ENCODE results near the gene VWA5A.

VWA5A gene

DNA sequence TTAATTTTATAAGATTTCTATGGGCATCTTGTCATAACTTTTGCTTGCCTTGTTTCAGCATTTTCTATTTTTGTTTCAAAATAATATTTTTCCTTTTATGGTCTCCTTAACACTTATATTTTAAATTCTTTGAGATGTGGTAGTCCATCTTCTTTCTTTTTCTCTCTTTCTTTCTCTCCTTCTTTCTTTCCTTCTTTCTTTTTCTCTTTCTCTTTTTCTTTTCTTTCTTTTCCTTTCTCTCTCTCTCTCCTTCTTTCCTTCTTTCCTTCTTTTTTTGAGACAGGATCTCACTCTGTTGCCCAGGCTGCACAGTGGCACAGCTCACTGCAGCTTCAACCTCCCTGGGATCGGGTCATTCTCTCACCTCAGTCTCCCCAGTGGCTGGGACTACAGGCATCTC lies 38.0 kb upstream of the VWA5A start:
- WGBS, 2 experiments (ENCODE audit: insufficient coverage in 2 of 2): no CpG with 5 or more reads among the region's 1 CpG
- H3K9me3 ChIP-seq (ENCODE audit: control insufficient read depth, low read length): no peaks in the 10 kb centered on the region
- H3K4me3 ChIP-seq (ENCODE audit: extremely low read depth, insufficient read depth, low read length, poor library complexity, severe bottlenecking): no peak overlapping the region
- H3K36me3 ChIP-seq (ENCODE audit: control insufficient read depth, insufficient read depth, low read length): no peaks in the 10 kb centered on the region
- H3K27ac ChIP-seq (ENCODE audit: low read depth, low read length, severe bottlenecking): no peak overlapping the region
- peaks cover 7% of the 10 kb centered on the region for H3K4me1 ChIP-seq (ENCODE audit: control insufficient read depth, insufficient read depth, low read length, poor library complexity, severe bottlenecking)

GRCh38 chr11:124078591-124078990 lies 36.7 kb upstream of the VWA5A start:
- WGBS, 2 experiments (ENCODE audit: insufficient coverage in 2 of 2): 77 to 78% methylated on average over 1 of the region's 2 CpGs
- no peak overlapping the region for H3K4me3 ChIP-seq (ENCODE audit: extremely low read depth, insufficient read depth, low read length, poor library complexity, severe bottlenecking)
- H3K36me3 ChIP-seq (ENCODE audit: control insufficient read depth, insufficient read depth, low read length): no peaks in the 10 kb centered on the region
- H3K4me1 ChIP-seq (ENCODE audit: control insufficient read depth, insufficient read depth, low read length, poor library complexity, severe bottlenecking): peaks cover 7% of the 10 kb centered on the region
- H3K27ac ChIP-seq (ENCODE audit: low read depth, low read length, severe bottlenecking): no peak overlapping the region
- no peaks in the 10 kb centered on the region for H3K9me3 ChIP-seq (ENCODE audit: control insufficient read depth, low read length)

DNA sequence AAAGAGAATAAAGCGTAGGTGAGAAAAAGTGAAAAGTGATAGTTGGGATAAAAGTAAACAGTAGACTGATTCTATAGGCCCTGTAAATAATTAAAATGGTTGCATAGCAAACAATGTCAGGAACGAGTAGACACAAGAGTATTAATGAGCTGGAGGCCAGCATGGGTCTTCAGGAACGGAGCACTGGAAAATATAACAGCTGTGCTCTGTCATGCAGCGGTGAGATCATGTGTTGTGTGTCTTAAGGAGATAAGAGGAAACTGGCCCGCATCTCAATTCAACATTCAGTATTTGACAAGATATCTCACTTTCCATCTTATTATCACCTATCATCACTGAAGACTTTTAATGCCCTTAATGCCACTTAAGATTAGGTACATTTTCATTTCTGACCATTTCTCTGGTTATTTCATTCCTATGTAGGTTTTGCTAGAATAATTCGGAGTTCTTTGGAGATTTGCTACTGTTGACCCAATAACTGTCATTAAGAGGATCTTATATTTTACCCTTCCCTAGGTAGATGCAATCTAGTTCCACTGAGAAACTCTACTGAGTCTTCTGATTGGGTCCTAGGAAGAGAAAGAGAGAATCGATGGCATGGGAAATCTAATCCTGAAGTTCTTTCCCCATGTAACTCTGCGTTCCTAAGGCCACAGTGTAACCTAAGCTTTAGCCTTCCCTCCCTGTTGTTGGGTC lies 35.5 kb upstream of the VWA5A start:
- Histone ChIP-seq H3K4me1 (ENCODE audit: control insufficient read depth, insufficient read depth, low read length, poor library complexity, severe bottlenecking) (peaks cover 7% of the 10 kb centered on the region), H3K4me3 (ENCODE audit: extremely low read depth, insufficient read depth, low read length, poor library complexity, severe bottlenecking) (no peak overlapping the region), H3K9me3 (ENCODE audit: control insufficient read depth, low read length) (no peaks in the 10 kb centered on the region), H3K36me3 (ENCODE audit: control insufficient read depth, insufficient read depth, low read length) (no peaks in the 10 kb centered on the region), H3K27ac (ENCODE audit: low read depth, low read length, severe bottlenecking) (no peak overlapping the region)
- WGBS, 2 experiments (ENCODE audit: insufficient coverage in 2 of 2): 93 to 94% methylated on average over 4 of the region's 8 CpGs

GRCh38 chr11:124080327-124081001 lies 34.8 kb upstream of the VWA5A start:
- 89 to 91% methylated on average over 8 of the region's 8 CpGs for WGBS, 2 experiments (ENCODE audit: insufficient coverage in 2 of 2)
- Histone ChIP-seq H3K9me3 (ENCODE audit: control insufficient read depth, low read length) (no peaks in the 10 kb centered on the region), H3K4me1 (ENCODE audit: control insufficient read depth, insufficient read depth, low read length, poor library complexity, severe bottlenecking) (peaks cover 7% of the 10 kb centered on the region), H3K27ac (ENCODE audit: low read depth, low read length, severe bottlenecking) (no peak overlapping the region), H3K36me3 (ENCODE audit: control insufficient read depth, insufficient read depth, low read length) (no peaks in the 10 kb centered on the region), H3K4me3 (ENCODE audit: extremely low read depth, insufficient read depth, low read length, poor library complexity, severe bottlenecking) (no peak overlapping the region)

- WGBS, 2 experiments (ENCODE audit: insufficient coverage in 2 of 2): 87% methylated on average over 3 of the region's 3 CpGs; no CpG with 5 or more reads in 1 of the 2 experiments
- H3K36me3 ChIP-seq (ENCODE audit: control insufficient read depth, insufficient read depth, low read length): no peaks in the 10 kb centered on the region
- peaks cover 7% of the 10 kb centered on the region for H3K4me1 ChIP-seq (ENCODE audit: control insufficient read depth, insufficient read depth, low read length, poor library complexity, severe bottlenecking)
- H3K9me3 ChIP-seq (ENCODE audit: control insufficient read depth, low read length): no peaks in the 10 kb centered on the region
- H3K27ac ChIP-seq (ENCODE audit: low read depth, low read length, severe bottlenecking): no peak overlapping the region
- H3K4me3 ChIP-seq (ENCODE audit: extremely low read depth, insufficient read depth, low read length, poor library complexity, severe bottlenecking): no peak overlapping the region
Measured at GRCh38 chr11:124081483-124081882, 33.8 kb upstream of the VWA5A start.

- no peak overlapping the region for H3K27ac ChIP-seq (ENCODE audit: low read depth, low read length, severe bottlenecking)
- H3K9me3 ChIP-seq (ENCODE audit: control insufficient read depth, low read length): no peaks in the 10 kb centered on the region
- WGBS, 2 experiments (ENCODE audit: insufficient coverage in 2 of 2): 90 to 91% methylated on average over 4 of the region's 4 CpGs
- H3K36me3 ChIP-seq (ENCODE audit: control insufficient read depth, insufficient read depth, low read length): no peaks in the 10 kb centered on the region
- peaks cover 7% of the 10 kb centered on the region for H3K4me1 ChIP-seq (ENCODE audit: control insufficient read depth, insufficient read depth, low read length, poor library complexity, severe bottlenecking)
- no peak overlapping the region for H3K4me3 ChIP-seq (ENCODE audit: extremely low read depth, insufficient read depth, low read length, poor library complexity, severe bottlenecking)
Measured at GRCh38 chr11:124082371-124082770, 32.9 kb upstream of the VWA5A start.

GRCh38 chr11:124085583-124085982 lies 29.7 kb upstream of the VWA5A start:
- H3K36me3 ChIP-seq (ENCODE audit: control insufficient read depth, insufficient read depth, low read length): no peaks in the 10 kb centered on the region
- no peaks in the 10 kb centered on the region for H3K9me3 ChIP-seq (ENCODE audit: control insufficient read depth, low read length)
- H3K27ac ChIP-seq (ENCODE audit: low read depth, low read length, severe bottlenecking): no peak overlapping the region
- no peak overlapping the region for H3K4me3 ChIP-seq (ENCODE audit: extremely low read depth, insufficient read depth, low read length, poor library complexity, severe bottlenecking)
- 89 to 94% methylated on average over 2 to 3 of the region's 3 CpGs for WGBS, 2 experiments (ENCODE audit: insufficient coverage in 2 of 2)
- peaks cover 4% of the 10 kb centered on the region for H3K4me1 ChIP-seq (ENCODE audit: control insufficient read depth, insufficient read depth, low read length, poor library complexity, severe bottlenecking)

DNA sequence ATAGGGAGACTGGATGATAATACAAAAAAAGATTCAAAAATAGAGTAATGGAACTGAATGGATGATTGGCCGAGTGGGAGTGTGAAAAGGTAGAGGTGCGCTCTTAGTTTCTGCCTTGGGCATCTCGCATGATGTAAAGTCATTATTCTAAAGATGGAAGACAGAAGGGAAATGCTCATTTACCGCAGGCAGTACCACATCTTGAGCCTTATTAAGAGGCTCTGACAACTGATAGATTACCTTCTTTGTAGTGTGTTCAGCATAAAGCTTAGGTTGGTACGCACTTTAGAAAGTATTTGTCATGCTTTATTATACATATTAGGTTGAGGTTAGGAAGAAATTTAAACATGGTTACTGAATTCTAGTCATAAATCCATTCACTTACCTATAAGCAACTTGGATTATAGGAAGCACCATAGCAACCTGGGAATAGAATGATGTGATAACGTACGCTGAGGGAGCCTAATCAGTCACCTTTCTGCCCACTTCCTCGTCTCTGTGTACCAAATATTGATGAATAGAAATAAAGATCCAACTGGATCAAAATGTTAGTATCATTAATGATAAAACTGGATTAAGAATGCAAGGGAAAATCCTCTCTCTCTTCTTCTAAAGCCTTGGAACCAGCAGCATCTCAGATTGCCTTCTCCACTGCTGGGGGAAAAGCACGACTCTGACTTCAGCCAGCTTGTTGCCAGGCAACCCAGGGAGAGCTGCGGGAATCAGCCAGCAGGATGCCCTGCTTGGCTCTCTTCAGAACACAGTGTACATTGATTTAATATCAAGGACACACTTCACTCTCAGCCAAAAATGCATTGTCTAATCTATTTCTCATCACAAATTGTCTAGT lies 29.0 kb upstream of the VWA5A start:
- no peaks in the 10 kb centered on the region for H3K36me3 ChIP-seq (ENCODE audit: control insufficient read depth, insufficient read depth, low read length)
- no peak overlapping the region for H3K27ac ChIP-seq (ENCODE audit: low read depth, low read length, severe bottlenecking)
- H3K4me3 ChIP-seq (ENCODE audit: extremely low read depth, insufficient read depth, low read length, poor library complexity, severe bottlenecking): no peak overlapping the region
- 63 to 71% methylated on average over 5 of the region's 10 CpGs for WGBS, 2 experiments (ENCODE audit: insufficient coverage in 2 of 2)
- H3K4me1 ChIP-seq (ENCODE audit: control insufficient read depth, insufficient read depth, low read length, poor library complexity, severe bottlenecking): no peaks in the 10 kb centered on the region
- H3K9me3 ChIP-seq (ENCODE audit: control insufficient read depth, low read length): no peaks in the 10 kb centered on the region

GRCh38 chr11:124090996-124091395 lies 24.3 kb upstream of the VWA5A start:
- Histone ChIP-seq H3K9me3 (ENCODE audit: control insufficient read depth, low read length) (no peaks in the 10 kb centered on the region), H3K4me3 (ENCODE audit: extremely low read depth, insufficient read depth, low read length, poor library complexity, severe bottlenecking) (no peak overlapping the region), H3K36me3 (ENCODE audit: control insufficient read depth, insufficient read depth, low read length) (no peaks in the 10 kb centered on the region), H3K4me1 (ENCODE audit: control insufficient read depth, insufficient read depth, low read length, poor library complexity, severe bottlenecking) (no peaks in the 10 kb centered on the region), H3K27ac (ENCODE audit: low read depth, low read length, severe bottlenecking) (no peak overlapping the region)

DNA sequence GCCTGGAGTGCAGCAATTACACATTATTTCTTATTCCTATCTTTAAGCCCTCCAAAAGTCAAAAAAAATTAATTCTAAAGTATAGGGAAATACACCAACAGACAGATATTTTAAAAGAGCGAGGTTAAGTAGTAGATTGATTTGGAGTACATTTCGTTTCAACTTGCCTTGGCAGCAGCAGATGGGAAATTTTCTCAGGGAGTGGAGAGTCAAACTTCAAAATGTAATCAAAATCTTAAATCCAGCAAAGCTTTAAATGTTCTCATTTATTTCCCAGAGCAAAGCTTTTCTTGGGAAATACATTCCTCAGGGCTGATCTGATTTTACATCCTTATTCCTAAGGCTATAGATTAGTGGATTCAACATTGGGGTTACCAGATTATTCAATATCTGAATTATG lies 21.9 kb upstream of the VWA5A start:
- no peak overlapping the region for H3K4me3 ChIP-seq (ENCODE audit: extremely low read depth, insufficient read depth, low read length, poor library complexity, severe bottlenecking)
- WGBS, 2 experiments (ENCODE audit: insufficient coverage in 2 of 2): no CpG with 5 or more reads among the region's 2 CpGs
- no peak overlapping the region for H3K27ac ChIP-seq (ENCODE audit: low read depth, low read length, severe bottlenecking)
- no peaks in the 10 kb centered on the region for H3K4me1 ChIP-seq (ENCODE audit: control insufficient read depth, insufficient read depth, low read length, poor library complexity, severe bottlenecking)
- no peaks in the 10 kb centered on the region for H3K36me3 ChIP-seq (ENCODE audit: control insufficient read depth, insufficient read depth, low read length)
- H3K9me3 ChIP-seq (ENCODE audit: control insufficient read depth, low read length): no peaks in the 10 kb centered on the region
